Inferior parietal cortex (tissue), 1 donor: ENCODE measurements around the gene PDE3B.
"Not testable (repeated sequence)": the region's sequence is repeated elsewhere in the genome, so short reads cannot be mapped to it uniquely, and the experiment has no call there.

ENCODE experiments used
- DNase-seq: peaks from one replicate; pipeline ENCODE4 v3.0.0-alpha.2; 2016; ENCODE audit errors: extremely low spot score

The PDE3B gene

DNA sequence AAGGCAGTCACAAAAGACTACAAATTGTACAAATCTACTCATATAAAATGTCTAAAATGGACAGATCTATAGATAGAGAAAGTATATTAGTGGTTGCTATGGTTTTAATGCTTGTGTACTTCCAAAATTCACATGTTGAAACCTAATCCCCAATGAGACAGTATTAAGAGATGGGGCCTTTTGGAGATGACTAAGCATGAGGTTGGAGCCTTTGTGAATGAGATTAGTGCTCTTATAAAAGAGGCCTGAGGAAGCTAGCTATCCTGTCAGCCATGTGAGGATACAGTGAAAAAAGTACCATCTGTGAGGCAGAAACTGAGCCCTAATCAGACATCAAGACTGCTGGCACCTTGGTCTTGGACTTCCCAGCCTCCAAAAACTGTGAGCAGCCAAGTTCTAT is 165.9 kb downstream of the PDE3B start:
- DNase-seq, result no peak

DNA sequence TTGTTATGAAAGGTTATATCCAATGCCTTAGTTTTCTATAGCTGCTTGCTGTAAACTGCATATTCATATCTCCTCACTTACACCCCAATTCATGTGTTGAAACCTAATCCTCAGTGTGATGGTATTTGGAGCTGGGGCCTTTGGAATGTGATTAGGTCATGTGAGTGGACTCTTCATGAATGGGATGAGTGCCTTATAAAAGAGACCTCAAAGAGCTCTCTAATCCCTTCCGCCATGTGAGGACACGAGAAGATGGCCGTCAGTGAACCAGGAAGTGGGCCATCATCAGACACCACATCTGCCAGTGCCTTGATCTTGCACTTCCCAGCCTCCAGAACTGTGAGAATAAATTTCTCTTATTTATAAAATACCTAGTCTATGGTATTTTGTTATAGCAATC is 169.2 kb downstream of the PDE3B start:
- no peak for DNase-seq

DNA sequence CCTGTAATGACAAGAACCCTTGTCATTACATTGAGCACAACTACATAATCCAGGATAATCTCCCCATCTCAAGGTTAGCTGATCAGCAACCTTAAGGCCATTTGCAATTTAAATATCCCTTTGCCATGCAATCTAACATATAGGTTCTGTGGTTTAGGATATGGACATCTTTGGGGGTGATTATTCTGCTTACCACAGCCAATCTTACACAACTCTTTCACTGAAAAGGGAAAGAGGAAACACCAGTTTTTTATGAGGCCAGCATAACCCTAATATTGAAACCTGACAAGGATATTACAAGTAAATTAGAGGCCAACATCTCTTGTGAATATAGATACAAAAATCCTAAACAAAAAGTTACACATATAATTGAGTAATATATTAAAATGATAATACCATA is 169.9 kb downstream of the PDE3B start:
- DNase-seq, result no peak

DNA sequence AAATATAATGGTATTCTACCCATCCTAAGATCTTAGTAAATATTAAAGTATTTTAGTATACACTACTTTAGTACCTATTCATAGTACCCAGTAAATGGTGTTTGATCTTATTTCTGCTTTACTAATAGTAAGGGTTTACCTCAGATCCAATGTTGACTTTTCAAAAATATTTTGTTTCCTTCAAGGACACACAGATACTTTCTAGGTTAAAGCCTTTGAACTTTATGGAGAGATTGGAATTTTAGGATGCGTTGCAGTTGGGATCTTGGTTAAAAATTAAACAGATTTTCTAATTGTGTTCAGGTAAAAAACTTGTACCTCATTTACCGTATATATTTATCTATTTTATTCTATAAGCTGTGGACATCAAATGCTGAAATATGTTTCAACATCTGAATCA is 175.2 kb downstream of the PDE3B start:
- no peak for DNase-seq

DNA sequence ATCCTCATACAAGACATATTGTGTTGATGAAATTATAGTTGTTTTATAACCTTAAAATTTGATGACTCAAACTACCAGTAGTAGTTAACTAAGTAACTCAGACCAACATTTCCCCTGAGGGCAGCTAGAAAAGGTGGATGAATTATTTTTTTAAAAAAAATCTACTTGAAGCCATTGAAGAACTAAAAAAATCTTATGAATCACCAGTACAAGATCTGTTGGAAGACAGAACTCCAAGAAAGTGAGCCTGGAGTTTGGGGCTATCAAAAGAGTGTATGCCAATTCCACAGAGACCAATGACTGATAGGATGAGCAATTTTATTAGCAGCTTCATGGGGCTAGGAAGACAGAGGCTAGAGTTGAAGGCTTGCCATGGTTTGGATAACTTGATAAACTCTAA is 176.0 kb downstream of the PDE3B start:
- DNase-seq, result no peak

DNA sequence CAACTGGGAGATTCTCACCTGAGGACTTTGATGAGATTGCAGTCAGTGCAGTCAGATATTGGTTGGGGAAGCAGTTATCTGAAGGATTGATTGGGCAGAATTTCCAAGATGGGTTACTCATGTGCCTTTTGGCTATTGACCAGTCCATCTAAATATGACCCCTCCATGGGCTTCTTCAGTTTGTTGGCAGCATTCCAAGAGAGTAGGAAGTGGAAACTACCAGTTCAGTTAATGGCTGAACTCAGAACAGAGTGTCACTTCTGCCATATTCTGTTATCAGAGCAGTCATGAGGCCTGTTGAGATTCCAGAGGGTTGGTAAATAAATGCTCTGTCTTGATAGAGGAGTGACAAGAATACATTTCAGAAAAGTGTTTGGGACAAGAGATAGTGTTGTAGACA is 177.4 kb downstream of the PDE3B start:
- no peak for DNase-seq

DNA sequence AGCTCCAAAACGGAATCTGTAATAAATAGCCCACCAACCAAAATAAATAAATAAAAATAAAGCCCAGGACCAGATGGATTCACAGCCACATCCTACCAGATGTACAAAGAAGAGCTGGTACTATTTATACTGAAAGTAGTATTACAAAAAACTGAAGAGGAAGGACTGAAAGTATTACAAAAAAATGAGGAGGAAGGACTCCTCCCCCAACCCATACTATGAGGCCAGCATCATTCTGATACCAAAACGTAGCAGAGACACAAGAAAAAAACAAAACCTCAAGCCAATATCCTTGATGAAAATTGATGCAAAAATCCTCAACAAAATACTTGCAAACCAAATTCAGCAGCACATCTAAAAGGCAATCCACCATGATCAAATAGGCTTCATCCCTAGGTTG is 183.0 kb downstream of the PDE3B start:
- no peak for DNase-seq

DNA sequence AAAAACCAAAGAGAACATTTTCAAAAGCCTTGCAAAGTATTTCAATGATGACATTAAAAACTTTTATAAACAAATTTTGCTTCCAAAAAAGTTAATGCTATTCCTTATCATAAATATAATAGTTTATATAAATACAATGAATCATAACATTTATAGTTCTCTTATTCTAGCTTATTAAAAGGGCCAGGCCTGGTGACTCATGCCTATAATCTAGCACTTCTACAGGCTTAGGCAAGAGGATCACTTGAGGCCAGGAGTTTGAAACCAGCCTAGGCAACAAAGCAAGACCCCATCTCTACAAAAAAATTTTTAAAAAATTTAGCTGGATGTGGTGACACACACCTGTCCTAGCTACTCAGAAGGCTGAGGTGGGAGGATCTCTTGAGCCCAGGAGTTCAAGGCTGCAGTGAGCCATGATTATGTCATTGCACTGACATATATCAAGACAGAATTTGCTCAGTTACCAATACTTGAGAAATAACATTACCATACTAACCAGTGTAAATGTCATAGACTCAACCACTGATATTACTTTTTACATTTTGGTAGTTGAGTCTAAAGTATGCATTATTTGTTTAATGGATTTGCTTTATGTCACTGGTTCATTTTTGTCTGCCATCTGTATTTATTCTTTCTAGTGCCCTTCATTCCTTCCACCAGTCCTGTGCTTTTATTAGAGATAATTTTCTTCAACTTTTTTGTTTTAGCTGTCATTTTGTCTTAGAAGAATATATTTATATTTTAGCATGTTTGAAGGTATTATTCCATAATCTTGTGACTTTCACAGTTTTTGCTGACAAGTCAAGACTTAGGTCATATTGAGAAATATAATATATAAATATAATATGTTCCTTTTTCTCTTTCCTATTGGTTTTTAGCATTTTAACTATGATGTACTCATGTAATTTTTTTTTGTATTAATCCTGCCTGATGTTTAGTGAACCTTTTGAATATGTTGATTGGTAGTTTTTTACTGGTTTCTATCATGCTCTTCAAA is 192.2 kb downstream of the PDE3B start:
- no peak for DNase-seq

DNA sequence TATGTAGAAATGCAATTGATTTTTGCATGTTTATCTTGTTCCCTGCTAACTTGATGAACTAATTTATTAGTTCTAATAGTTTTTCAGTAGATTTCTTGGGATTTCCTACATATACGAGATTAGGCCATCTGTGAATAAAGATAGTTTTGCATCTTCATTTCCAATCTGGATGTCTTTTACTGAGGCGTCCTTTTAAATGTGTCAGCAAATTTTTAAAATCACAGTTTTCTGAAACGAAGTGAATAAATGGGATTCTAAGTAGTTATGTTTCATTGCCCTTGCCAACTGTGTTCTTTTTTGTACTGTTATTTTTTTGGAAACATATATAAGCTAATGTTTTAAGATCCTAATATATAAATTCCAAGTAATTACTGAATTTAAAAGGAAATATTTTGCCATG is 198.4 kb downstream of the PDE3B start:
- no peak for DNase-seq

DNA sequence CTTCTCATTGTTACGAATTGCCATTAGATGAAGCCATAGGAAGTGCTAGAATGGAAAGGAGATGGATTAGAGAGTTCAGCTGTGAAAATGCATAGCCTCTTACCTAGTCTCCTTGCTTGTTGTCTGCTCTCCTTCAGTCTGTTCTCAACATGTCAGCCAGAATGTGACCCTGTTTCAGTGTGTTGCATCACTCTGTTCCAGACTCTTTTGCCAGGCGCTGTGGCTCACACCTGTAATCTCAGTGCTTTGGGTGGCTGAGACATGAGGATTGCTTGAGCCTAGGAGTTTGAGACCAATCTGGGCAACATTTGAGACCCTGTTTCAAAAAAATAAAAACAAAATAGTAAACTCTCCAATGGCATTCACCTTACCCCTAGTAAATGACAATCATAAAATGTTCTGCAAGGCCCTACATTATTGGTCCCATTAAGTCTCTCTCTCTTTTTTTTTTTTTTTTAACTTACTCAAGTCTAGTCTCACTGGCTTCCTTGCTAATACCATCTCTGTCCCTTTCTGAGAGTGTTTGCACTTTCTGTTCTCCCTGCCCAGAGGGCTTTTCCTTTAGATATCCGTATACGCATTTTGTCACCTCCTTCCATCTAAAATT is 209.1 kb downstream of the PDE3B start:
- no peak for DNase-seq

DNA sequence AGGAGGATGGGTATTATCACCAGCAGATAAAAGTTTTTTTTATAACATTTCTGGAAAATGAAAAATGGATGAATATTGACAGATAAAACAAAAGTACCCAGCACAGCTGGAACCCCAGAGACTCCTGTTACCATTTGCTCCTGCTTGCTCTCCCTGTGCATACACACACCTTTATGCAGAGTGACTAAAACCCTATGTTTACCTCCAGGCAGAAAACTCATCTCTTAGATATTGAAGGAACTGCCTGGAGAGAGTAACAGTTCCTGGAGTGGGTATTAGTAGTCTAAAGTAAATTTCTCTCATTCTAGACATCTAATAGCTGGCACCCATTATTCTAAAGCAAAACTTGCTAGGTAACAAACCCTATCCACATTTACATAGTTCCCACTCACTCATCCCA is 210.5 kb downstream of the PDE3B start:
- DNase-seq, result no peak

DNA sequence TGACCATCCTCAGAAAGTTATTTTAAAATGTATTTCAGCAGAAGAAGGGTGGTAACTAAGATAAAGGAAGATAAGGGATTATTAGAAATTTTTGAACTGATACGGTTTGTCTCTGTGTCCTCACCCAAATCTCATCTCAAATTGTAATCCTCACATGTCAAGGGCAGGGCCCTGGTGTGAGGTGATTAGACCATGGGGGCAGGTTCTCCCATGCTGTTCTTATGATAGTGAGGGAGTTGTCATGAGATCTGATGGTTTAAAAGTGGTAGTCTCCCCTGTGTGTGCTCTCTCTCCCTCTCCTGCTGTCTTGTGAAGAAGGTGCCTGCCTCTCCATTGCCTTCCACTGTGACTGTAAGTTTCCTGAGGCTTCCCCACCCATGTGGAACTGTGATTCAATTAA is 212.3 kb downstream of the PDE3B start:
- no peak for DNase-seq

DNA sequence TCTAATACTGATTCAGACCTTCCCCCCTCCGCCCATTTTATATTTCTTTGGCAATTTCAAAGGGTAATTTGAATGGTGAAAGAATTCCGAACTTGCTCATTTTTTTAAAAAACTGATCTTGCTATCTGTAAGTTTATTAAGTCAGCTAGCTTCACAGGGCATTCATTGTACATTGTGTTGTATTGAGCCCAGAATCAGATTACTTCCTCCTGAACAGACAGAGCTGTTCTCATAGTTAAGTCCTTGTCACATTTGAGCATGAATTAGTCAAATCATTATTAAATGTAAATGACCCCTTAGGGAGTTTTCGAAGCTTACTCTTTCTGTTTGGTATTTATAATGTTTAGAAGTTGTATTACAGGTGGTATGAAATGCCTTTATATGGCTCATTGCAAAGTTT is 214.0 kb downstream of the PDE3B start:
- no peak for DNase-seq

DNA sequence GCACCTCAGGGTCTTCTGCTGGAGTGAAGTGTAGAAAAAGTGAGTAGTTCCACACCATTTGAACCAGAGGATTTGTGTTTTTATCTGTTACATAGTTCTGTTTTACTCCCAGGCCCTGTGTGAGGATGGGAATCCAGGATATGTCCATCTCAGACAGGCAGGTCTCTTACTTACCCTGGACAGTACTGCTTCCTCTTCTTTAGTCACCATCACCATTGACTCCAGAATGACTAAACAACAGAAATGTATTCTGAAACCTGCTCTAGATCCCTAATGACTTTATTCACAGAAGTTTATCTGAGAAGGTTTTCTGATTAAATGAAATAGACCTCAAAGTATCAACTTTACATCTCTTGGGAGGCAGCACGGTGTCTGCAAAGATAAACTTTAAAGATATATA is 214.8 kb downstream of the PDE3B start:
- DNase-seq, result no peak

DNA sequence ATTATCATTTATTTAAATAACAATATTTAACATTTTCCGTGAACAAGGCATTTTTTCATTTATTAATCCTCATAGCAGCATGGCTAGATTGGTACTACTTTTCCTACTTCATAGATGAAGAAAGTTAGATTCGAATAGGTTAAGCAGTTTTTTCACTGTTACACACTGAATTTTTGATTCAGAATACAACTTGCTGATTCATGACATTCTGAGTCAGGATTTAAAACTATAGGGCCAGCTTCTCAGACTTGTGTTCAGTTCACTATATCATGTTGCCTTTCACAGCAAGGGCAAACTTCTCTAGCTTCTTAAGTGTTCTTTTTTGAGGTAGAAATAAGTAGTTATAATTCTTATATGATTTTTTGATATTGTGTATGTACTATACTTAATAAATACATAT is 216.9 kb downstream of the PDE3B start:
- DNase-seq, result no peak

DNA sequence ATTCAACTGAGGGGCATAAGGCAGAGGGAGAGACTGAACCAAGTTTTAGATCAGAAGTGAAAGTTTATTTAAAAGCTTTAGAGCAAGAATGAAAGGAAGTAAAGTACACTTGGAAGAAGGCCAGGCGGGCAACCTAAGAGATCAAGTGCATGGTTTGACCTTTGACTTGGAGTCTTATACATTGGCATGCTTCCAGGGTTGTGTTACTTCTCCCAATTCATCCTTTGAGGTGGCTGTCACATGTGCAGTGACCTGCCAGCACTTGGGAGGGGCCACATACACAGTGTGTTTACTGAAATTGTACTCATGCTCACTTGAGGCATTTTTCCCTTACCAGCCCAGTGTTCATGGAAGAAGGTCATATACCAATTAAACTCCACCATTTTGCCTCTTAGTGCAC is 218.1 kb downstream of the PDE3B start:
- DNase-seq, result no peak

DNA sequence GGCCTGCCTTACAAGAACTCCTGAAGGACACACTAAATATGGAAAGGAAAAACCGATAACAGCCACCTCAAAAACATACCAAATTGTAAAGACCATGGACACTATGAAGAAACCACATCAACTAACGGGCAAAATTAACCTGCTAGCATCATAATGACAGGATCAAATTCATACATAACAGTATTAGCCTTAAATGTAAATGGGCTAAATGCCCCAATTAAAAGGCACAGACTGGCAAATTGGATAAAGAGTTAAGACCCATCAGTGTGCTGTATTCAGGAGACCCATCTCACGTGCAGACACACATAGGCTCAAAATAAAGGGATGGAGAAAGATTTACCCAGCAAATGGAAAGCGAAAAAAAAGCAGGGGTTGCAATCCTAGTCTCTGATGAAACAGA is 220.2 kb downstream of the PDE3B start:
- DNase-seq, result not testable (repeated sequence)

DNA sequence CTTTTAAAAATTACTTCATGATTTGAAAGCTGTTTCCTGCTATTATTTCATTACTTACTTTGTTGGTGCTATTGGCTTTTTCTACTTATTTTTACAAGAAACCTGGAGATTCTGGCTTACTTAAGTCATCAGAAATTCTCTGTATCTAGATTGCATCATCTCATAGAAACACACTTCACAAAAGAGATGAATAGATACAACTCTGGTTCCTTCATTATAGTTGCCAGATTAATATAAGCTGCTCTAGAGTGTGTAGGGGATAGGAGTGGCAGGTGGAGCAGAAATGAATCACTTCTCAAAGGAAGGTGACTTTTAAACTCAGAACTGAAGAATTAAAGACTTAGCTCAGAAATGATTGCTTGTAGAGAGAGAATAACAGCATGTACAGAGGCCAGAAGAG is 228.4 kb downstream of the PDE3B start:
- no peak for DNase-seq

DNA sequence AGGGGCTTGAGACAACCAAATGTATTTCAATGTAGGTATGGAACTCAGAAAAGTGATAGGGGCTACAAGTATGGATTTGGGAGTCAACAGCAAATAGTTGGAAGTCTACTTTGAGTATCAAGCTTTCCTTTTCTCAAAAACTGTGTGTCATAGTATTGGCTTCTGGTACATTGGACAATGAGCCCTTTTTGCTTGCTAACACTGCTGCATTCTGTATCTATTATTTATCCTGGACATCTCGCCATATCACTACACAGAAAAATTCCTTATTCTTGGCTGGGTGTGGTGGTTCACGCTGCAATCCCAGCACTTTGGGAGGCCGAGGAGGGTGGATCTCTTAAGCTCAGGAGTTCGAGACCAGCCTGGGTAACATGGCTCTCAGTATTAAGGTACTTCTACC is 230.0 kb downstream of the PDE3B start:
- DNase-seq, result no peak

DNA sequence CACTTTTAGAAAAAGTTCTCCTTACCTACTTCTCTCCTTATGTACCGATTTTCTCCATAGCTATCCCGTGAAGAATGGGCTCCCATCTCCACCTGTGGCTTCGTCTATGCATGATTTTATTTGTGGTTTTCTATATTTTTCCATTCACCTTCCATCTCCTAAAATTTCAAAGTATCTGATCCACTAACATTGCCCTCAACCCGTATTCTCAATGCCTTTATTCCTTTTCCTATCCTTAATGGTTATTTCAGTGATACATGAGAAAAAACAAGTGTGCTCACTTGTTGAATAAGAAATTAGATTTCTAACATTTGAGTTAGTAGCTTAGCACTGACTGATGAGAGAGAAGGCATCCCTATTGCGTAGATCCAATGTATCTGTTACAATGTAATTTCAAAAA is 231.6 kb downstream of the PDE3B start:
- no peak for DNase-seq

DNA sequence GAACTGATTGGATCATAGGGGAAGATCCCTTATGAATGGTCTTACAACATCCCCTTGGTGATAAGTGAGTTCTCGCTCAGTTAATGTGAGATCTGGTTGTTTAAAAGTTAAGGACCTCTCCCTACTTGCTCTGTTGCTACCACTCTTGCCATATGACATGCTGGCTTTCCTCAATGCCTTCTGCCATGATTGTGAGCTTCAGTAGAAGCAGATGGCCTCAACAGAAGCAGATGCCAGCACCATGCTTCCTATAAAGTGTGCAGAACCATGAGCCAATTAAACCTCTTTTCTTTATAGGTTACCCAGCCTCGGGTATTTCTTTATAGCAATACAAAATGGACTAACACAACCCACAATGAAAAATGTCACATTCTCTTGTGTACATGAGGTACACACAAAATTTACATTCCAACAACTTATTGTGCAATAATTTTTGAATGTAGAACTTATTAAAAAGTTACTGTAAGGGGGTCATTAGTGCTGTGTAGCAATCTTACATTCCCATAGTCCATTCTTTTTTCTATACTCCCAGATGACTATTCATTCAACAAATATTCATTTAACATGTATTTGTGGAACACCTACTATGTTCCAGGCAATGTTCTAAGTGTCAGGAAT is 238.1 kb downstream of the PDE3B start:
- no peak for DNase-seq

DNA sequence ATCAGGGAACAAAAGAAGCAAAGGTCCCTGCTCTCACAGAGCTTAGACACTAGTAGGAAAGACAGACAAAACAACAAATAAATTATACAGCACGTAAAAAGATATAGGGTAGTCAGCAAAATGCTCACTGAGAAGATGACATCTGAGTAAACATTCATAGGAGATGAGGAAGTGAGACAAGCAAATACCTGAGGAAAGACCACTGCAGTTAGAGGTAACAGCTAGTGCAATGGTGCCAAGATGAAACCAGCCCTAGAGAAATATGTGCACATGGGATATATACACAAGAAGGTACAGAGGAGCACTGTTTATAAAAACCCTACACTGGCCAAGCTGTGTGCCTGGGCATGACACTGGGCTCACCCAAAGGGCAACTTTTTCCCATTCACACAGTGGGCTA is 238.6 kb downstream of the PDE3B start:
- no peak for DNase-seq

DNA sequence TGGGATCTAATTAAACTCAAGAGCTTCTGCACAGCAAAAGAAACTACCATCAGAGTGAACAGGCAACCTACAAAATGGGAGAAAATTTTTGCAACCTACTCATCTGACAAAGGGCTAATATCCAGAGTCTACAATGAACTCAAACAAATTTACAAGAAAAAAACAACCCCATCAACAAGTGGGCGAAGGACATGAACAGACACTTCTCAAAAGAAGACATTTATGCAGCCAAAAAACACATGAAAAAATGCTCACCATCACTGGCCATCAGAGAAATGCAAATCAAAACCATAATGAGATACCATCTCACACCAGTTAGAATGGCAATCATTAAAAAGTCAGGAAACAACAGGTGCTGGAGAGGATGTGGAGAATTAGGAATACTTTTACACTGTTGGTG is 240.1 kb downstream of the PDE3B start:
- not testable (repeated sequence) for DNase-seq
